CD4-positive, alpha-beta T cell treated with Interleukin-6 at 100 ng/mL for 8 hours (primary cell): Measurements from ENCODE around the gene HOXD8.

Experiments used
- DNase-seq: peaks from one replicate; pipeline ENCODE4 v3.0.0-alpha.2; 2020; ENCODE audit warnings: mixed read lengths, low spot score

The HOXD8 gene

GRCh38 chr2:176160251-176160985 lies 30.9 kb downstream of the HOXD8 start:
- no peak for DNase-seq

- no peak for DNase-seq
These were observed 31.7 kb downstream of the HOXD8 start for GRCh38 chr2:176160986-176161824.

- DNase-seq: no peak
These were observed 32.5 kb downstream of the HOXD8 start for GRCh38 chr2:176161825-176162626.

- no peak for DNase-seq
These were observed 33.6 kb downstream of the HOXD8 start for GRCh38 chr2:176162911-176163671.

GRCh38 chr2:176163672-176164056 lies 34.2 kb downstream of the HOXD8 start:
- no peak for DNase-seq

- no peak for DNase-seq
These were observed 34.7 kb downstream of the HOXD8 start for GRCh38 chr2:176164201-176164600.

- DNase-seq: no peak
These were observed 35.3 kb downstream of the HOXD8 start for GRCh38 chr2:176164611-176165369.

GRCh38 chr2:176165370-176166050 lies 36.0 kb downstream of the HOXD8 start:
- no peak for DNase-seq

GRCh38 chr2:176166272-176166671 lies 36.8 kb downstream of the HOXD8 start:
- DNase-seq: no peak

- DNase-seq: no peak
These were observed 37.9 kb downstream of the HOXD8 start for GRCh38 chr2:176167398-176167797.

- DNase-seq: no peak
These were observed 39.7 kb downstream of the HOXD8 start for GRCh38 chr2:176169181-176169580.

- DNase-seq: no peak
These were observed 40.2 kb downstream of the HOXD8 start for GRCh38 chr2:176169711-176170110.

GRCh38 chr2:176170602-176171305 lies 41.2 kb downstream of the HOXD8 start:
- no peak for DNase-seq

- no peak for DNase-seq
These were observed 42.0 kb downstream of the HOXD8 start for GRCh38 chr2:176171351-176172006.

GRCh38 chr2:176172007-176172894 lies 42.7 kb downstream of the HOXD8 start:
- no peak for DNase-seq

GRCh38 chr2:176172895-176173566 lies 43.5 kb downstream of the HOXD8 start:
- no peak for DNase-seq

GRCh38 chr2:176173567-176174381 lies 44.3 kb downstream of the HOXD8 start:
- DNase-seq: no peak
